OCI-LY1 (cell line): ENCODE measurements around the gene KLF7.

ENCODE experiments used
- EZH2 ChIP-seq: fragments of 200-600 bp; sonication (generic), shearing (Covaris generic); IDR thresholded peaks from 2 replicates; pipeline ENCODE4 v1.8.0; 2017; ENCODE audit warnings: borderline replicate concordance, mixed run types, mild to moderate bottlenecking, antibody characterized with exemption, low read length, moderate library complexity, mixed read lengths
- TF ChIP-seq, protein P1 (sequence below): fragments of 200-600 bp; sonication (generic), shearing (Covaris generic); IDR thresholded peaks from 2 replicates; pipeline ENCODE4 v1.5.1; 2017; ENCODE audit warnings: mild to moderate bottlenecking, antibody characterized with exemption, low read length, moderate library complexity, mixed read lengths

DNA sequence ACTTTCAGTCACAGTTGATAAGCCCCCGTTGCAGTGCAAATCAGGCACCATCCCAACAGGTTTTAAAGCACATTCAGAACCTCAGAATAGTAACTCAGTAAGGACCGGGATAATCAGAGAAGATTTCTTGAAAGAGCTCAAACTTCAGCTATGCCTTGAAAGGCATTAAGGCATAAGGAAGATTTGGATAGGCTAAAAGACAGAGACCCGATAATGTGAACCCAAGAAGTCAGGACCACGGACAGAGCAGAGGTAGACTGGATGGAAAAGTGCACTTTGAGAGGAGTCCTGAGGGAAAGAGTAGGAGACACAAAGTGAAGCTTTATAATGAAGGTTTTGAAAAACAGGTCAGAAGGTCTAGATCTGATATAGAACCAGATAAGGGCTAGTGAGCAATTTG, 36.9 kb upstream of the KLF7 start:
- TF ChIP-seq EZH2, result no peak
- TF ChIP-seq, protein P1, sequence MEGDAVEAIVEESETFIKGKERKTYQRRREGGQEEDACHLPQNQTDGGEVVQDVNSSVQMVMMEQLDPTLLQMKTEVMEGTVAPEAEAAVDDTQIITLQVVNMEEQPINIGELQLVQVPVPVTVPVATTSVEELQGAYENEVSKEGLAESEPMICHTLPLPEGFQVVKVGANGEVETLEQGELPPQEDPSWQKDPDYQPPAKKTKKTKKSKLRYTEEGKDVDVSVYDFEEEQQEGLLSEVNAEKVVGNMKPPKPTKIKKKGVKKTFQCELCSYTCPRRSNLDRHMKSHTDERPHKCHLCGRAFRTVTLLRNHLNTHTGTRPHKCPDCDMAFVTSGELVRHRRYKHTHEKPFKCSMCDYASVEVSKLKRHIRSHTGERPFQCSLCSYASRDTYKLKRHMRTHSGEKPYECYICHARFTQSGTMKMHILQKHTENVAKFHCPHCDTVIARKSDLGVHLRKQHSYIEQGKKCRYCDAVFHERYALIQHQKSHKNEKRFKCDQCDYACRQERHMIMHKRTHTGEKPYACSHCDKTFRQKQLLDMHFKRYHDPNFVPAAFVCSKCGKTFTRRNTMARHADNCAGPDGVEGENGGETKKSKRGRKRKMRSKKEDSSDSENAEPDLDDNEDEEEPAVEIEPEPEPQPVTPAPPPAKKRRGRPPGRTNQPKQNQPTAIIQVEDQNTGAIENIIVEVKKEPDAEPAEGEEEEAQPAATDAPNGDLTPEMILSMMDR, result no peak
